ENCODE data around the gene CHCHD3. TPM values are rescaled to one million over a fixed set of nuclear protein-coding genes. Genes with fewer than 3 reads are reported as not detected.
"Not testable (repeated sequence)": the region's sequence is repeated elsewhere in the genome, so short reads cannot be mapped to it uniquely, and the experiment has no call there.

Gene CHCHD3
- total RNA-seq, 1 donor from 2014 or later = 75.5 TPM

DNA sequence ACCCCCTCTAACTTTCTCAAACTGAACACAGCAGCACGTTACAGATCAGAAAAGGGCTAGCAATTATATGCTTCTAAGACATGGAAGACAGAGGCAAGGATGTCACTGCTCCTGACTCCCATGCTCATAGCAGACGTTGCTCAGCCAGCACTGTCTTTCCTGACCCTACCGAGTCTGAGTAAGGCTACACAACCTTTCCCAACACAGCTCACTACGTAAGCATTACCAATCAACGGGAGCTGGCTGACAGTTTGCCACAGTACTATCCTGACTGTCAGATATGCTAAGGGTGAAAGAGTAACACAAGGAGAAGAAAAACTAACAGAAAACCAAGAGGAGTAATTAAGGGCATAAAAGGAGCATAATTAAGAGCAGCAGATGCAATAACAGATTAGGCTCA lies 171.2 kb downstream of the CHCHD3 start:
- no peak for DNase-seq (ENCODE audit: low read depth)
- H3K4me3 ChIP-seq (ENCODE audit: low read depth, low read length) = no peak overlapping the region
- TF ChIP-seq, protein P1, sequence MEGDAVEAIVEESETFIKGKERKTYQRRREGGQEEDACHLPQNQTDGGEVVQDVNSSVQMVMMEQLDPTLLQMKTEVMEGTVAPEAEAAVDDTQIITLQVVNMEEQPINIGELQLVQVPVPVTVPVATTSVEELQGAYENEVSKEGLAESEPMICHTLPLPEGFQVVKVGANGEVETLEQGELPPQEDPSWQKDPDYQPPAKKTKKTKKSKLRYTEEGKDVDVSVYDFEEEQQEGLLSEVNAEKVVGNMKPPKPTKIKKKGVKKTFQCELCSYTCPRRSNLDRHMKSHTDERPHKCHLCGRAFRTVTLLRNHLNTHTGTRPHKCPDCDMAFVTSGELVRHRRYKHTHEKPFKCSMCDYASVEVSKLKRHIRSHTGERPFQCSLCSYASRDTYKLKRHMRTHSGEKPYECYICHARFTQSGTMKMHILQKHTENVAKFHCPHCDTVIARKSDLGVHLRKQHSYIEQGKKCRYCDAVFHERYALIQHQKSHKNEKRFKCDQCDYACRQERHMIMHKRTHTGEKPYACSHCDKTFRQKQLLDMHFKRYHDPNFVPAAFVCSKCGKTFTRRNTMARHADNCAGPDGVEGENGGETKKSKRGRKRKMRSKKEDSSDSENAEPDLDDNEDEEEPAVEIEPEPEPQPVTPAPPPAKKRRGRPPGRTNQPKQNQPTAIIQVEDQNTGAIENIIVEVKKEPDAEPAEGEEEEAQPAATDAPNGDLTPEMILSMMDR (conservative IDR thresholded peaks at IDR 0.05; ENCODE audit: low read depth, low read length) = no peak

DNA sequence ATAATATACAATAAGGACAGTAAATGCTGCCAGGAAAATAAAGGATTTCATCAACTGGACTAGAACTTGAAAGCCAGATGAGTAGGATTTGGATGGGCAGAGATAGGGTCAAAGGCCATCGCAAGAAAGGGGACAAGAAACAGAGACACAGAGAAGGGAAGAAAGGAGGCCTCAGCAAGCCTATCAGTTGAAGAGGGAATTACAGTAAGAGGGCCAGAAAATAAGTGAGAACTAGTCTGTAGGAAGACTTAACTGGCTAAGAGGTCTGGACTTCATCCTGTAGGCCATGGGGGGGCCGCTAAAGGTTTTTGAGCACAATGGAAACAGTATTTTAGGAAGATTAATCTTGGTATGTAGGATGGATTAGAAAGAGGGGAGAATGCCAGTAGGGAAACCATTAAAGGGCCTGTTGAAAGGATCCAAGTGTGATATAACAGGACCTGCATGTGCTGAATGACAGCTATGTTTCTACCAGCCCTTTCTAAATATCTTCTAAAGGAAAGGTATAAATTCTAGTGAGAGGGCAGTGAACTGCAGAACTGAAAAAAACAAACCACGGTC lies 174.4 kb downstream of the CHCHD3 start:
- TF ChIP-seq, protein P1 (conservative IDR thresholded peaks at IDR 0.05; ENCODE audit: low read depth, low read length) = no peak
- DNase-seq (ENCODE audit: low read depth) = no peak

DNA sequence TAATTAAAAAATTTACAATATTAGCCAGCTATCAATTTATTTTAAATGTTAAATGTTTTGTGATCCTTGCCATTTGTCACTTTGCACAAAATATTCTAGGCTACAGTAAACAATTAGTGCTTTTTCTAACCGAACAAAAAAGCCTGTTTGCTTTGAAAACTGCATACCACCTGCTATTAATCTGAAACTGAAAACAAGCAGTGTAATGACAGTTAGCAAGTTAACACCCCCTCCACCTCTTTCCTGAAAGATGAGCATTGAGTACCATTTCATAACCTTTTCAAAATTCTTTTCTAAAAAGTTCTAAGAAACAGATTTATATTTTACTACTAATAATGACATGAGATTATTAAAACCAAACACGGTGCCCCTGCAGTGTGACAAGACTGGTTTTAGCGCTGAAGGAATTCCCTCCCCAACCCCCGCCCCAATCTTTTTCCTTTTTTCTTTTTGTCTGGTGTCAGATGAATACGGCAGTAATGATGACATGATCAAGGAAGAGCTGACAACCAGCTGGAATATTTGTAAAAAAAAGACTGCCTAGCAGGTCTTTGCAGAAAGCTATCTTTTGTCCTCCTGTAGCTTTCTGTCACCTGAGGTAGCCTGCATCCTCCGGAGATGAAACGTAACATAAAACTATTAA lies 175.6 kb downstream of the CHCHD3 start:
- TF ChIP-seq, protein P1 (conservative IDR thresholded peaks at IDR 0.05; ENCODE audit: low read depth, low read length) = no peak
- no peak for DNase-seq (ENCODE audit: low read depth)
- H3K4me3 ChIP-seq (ENCODE audit: low read depth, low read length) = no peak overlapping the region

More for the DNA sequence above, 174.4 kb downstream of the CHCHD3 start:
- no peak overlapping the region for H3K4me3 ChIP-seq (ENCODE audit: low read depth, low read length)

DNA sequence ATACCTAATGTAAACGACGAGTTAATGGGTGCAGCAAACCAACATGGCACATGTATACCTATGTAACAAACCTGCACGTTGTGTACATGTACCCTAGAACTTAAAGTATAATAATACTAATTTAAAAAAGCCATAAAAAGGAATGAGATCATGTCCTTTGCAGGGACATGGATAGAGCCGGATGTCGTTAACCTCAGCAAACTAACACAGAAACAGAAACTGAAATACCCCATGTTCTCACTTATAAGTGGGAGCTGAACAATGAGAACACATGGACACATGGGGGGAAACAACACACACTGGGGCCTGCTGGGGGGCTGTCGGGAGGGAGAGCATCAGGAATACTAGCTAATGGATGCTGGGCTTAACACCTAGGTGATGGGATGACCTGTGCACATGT lies 176.8 kb downstream of the CHCHD3 start:
- DNase-seq (ENCODE audit: low read depth); H3K4me3 ChIP-seq (ENCODE audit: low read depth, low read length): not testable (repeated sequence)

DNA sequence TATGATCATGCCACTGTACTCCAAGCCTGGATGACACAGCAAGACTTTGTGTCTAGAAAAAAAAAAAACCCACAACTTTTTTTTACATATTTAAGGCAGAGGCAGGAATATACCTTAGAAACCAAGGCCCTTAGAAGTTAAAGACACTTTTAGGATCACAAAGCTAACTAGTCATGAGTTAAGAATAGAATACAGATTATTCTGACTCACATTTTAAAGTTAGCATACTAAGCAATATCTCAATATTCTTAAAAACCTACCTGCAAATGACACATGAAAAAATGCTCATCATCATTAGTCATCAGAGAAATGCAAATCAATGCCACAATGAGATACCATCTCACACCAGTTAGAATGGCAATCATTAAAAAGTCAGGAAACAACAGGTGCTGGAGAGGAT lies 177.7 kb downstream of the CHCHD3 start:
- H3K4me3 ChIP-seq (ENCODE audit: low read depth, low read length) = no peak overlapping the region
- TF ChIP-seq, protein P1 (conservative IDR thresholded peaks at IDR 0.05; ENCODE audit: low read depth, low read length) = no peak
- no peak for DNase-seq (ENCODE audit: low read depth)

DNA sequence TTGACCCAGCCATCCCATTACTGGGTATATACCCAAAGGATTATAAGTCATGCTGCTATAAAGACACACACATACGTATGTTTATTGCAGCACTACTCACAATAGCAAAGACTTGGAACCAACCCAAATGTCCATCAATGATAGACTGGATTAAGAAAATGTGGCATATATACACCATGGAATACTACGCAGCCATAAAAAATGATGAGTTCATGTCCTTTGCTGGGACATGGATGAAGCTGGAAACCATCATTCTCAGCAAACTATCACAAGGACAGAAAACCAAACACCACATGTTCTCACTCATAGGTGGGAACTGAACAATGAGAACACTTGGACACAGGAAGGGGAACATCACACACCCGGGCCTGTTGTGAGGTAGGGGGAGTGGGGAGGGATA lies 179.6 kb downstream of the CHCHD3 start:
- not testable (repeated sequence) for H3K4me3 ChIP-seq (ENCODE audit: low read depth, low read length); DNase-seq (ENCODE audit: low read depth)

DNA sequence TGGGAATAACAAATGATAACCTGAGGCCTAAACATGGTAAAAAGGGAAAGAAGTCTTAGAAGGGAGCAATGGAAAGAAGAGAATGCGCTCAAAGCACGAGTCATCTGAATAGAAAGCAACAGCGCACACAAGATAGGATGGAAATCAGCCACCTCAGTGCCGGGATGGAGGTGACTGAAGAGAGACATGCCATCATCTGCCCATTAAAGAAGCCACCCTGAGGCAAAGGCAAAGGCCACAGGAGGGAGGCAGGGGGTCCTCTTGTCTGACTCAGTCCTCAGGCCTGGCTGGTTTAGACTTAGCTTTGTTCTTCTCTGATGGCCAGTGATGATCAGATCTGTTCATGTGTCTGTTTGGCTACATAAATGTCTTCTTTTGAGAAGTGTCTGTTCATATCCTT lies 180.6 kb downstream of the CHCHD3 start:
- TF ChIP-seq, protein P1 (conservative IDR thresholded peaks at IDR 0.05; ENCODE audit: low read depth, low read length) = no peak
- DNase-seq (ENCODE audit: low read depth) = no peak
- H3K4me3 ChIP-seq (ENCODE audit: low read depth, low read length) = no peak overlapping the region

DNA sequence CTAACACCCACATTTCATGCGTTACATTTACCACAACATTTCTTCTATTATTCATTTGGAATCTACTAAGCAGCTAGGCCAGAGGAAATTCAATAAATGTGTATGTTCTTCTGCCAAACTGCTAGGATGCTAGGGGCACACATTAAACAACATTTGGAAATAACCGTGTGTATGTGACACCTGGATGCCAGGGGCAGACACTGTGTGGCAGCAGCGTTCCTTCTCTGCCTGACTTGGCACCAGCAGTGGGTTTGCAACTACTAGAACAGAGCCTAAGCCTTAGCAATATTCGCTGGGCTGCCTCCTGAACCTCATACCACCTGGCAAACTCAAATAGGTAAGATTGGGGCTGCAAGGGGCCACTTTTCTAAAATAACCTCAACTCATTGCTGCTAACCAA lies 182.1 kb downstream of the CHCHD3 start:
- TF ChIP-seq, protein P1 (conservative IDR thresholded peaks at IDR 0.05; ENCODE audit: low read depth, low read length) = peak; percentile 41
- no peak for DNase-seq (ENCODE audit: low read depth)
- no peak overlapping the region for H3K4me3 ChIP-seq (ENCODE audit: low read depth, low read length)

DNA sequence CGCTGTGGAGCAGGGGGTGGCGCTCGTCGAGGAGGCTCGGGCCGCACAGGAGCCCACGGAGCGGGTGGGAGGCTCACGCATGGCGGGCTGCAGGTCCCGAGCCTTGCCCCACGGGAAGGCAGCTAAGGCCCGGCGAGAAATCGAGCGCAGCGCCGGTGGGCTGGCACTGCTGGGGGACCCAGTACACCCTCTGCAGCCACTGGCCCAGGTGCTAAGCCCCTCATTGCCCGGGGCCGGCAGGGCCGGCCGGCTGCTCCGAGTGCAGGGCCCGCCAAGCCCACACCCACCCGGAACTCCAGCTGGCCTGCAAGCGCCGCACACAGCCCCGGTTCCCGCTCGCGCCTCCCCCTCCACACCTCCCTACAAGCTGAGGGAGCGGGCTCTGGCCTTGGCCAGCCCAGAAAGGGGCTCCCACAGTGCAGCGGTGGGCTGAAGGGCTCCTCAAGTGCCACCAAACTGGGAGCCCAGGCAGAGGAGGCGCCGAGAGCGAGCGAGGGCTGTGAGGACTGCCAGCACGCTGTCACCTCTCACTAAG lies 183.2 kb downstream of the CHCHD3 start:
- H3K4me3 ChIP-seq (ENCODE audit: low read depth, low read length); DNase-seq (ENCODE audit: low read depth): not testable (repeated sequence)
